ENCODE measurements around the gene CLIC4. TPM values are rescaled to one million over a fixed set of nuclear protein-coding genes. Genes with fewer than 3 reads are reported as not detected.
A peak's percentile ranks its signal among the peaks of the same experiment; 100 is the strongest.
"Not testable (repeated sequence)": the region's sequence is repeated elsewhere in the genome, so short reads cannot be mapped to it uniquely, and the experiment has no call there.

CLIC4 gene
- total RNA-seq, 1 donor: 711 TPM

- Histone ChIP-seq H4K20me1 (ENCODE audit: insufficient read depth, low read length) (no peaks in the 10 kb centered on the region), H3K79me2 (ENCODE audit: insufficient read depth, low read length) (no peaks in the 10 kb centered on the region), H3K27me3 (ENCODE audit: insufficient read depth, low read length) (no peaks in the 10 kb centered on the region), H2AFZ (ENCODE audit: low read length) (peak overlapping the region; percentile 58), H3K27ac (ENCODE audit: low read depth, low read length) (peak overlapping the region; percentile 95), H3K36me3 (ENCODE audit: insufficient read depth, low read length) (no peaks in the 10 kb centered on the region), H3K4me2 (ENCODE audit: insufficient read depth, low read length) (peak overlapping the region; percentile 76), H3K9me3 (ENCODE audit: low read depth, low read length) (no peaks in the 10 kb centered on the region), H3K4me3 (ENCODE audit: insufficient read depth, low read length) (peak overlapping the region; percentile 49), H3K4me1 (ENCODE audit: insufficient read depth, low read length) (peaks cover 45% of the 10 kb centered on the region)
- no peak for TF ChIP-seq CTCF (IDR thresholded peaks at IDR 0.05; ENCODE audit: extremely low read depth, low read depth, low read length)
- peak; percentile 97 for DNase-seq (ENCODE audit: insufficient read length, low spot score, missing footprints)
Observed at GRCh38 chr1:24705260-24706073, 39.8 kb upstream of the CLIC4 start.

- not testable (repeated sequence) for H3K9me3 ChIP-seq (ENCODE audit: low read depth, low read length); DNase-seq (ENCODE audit: insufficient read length, low spot score, missing footprints); H4K20me1 ChIP-seq (ENCODE audit: insufficient read depth, low read length); H3K4me3 ChIP-seq (ENCODE audit: insufficient read depth, low read length); H3K36me3 ChIP-seq (ENCODE audit: insufficient read depth, low read length); H3K27me3 ChIP-seq (ENCODE audit: insufficient read depth, low read length); H3K79me2 ChIP-seq (ENCODE audit: insufficient read depth, low read length)
- Histone ChIP-seq H3K27ac (ENCODE audit: low read depth, low read length) (peak overlapping the region; percentile 95), H3K4me1 (ENCODE audit: insufficient read depth, low read length) (peaks cover 45% of the 10 kb centered on the region), H3K4me2 (ENCODE audit: insufficient read depth, low read length) (peak overlapping the region; percentile 76), H2AFZ (ENCODE audit: low read length) (peak overlapping the region; percentile 58)
Observed at GRCh38 chr1:24706074-24706389, 39.2 kb upstream of the CLIC4 start.

- no peaks in the 10 kb centered on the region for H3K36me3 ChIP-seq (ENCODE audit: insufficient read depth, low read length)
- H3K4me1 ChIP-seq (ENCODE audit: insufficient read depth, low read length): peaks cover 46% of the 10 kb centered on the region
- H3K27ac ChIP-seq (ENCODE audit: low read depth, low read length): peak overlapping the region; percentile 20
- no peaks in the 10 kb centered on the region for H3K27me3 ChIP-seq (ENCODE audit: insufficient read depth, low read length)
- no peaks in the 10 kb centered on the region for H4K20me1 ChIP-seq (ENCODE audit: insufficient read depth, low read length)
- no peaks in the 10 kb centered on the region for H3K79me2 ChIP-seq (ENCODE audit: insufficient read depth, low read length)
- no peak overlapping the region for H2AFZ ChIP-seq (ENCODE audit: low read length)
- TF ChIP-seq CTCF (IDR thresholded peaks at IDR 0.05; ENCODE audit: extremely low read depth, low read depth, low read length): no peak
- H3K4me2 ChIP-seq (ENCODE audit: insufficient read depth, low read length): no peak overlapping the region
- DNase-seq (ENCODE audit: insufficient read length, low spot score, missing footprints): peak; percentile 61
- no peak overlapping the region for H3K4me3 ChIP-seq (ENCODE audit: insufficient read depth, low read length)
- no peaks in the 10 kb centered on the region for H3K9me3 ChIP-seq (ENCODE audit: low read depth, low read length)
Observed at GRCh38 chr1:24707687-24708086, 37.6 kb upstream of the CLIC4 start.

GRCh38 chr1:24708938-24709337 is 36.3 kb upstream of the CLIC4 start:
- H2AFZ ChIP-seq (ENCODE audit: low read length): no peak overlapping the region
- DNase-seq (ENCODE audit: insufficient read length, low spot score, missing footprints): no peak
- H3K36me3 ChIP-seq (ENCODE audit: insufficient read depth, low read length): no peaks in the 10 kb centered on the region
- H3K4me1 ChIP-seq (ENCODE audit: insufficient read depth, low read length): peaks cover 59% of the 10 kb centered on the region
- no peak for TF ChIP-seq CTCF (IDR thresholded peaks at IDR 0.05; ENCODE audit: extremely low read depth, low read depth, low read length)
- H4K20me1 ChIP-seq (ENCODE audit: insufficient read depth, low read length): no peaks in the 10 kb centered on the region
- H3K27me3 ChIP-seq (ENCODE audit: insufficient read depth, low read length): no peaks in the 10 kb centered on the region
- H3K4me2 ChIP-seq (ENCODE audit: insufficient read depth, low read length): no peak overlapping the region
- peak overlapping the region; percentile 48 for H3K27ac ChIP-seq (ENCODE audit: low read depth, low read length)
- H3K79me2 ChIP-seq (ENCODE audit: insufficient read depth, low read length): peaks cover 1% of the 10 kb centered on the region
- no peaks in the 10 kb centered on the region for H3K9me3 ChIP-seq (ENCODE audit: low read depth, low read length)
- no peak overlapping the region for H3K4me3 ChIP-seq (ENCODE audit: insufficient read depth, low read length)

All from osteoblast (primary cell).